Left renal cortex interstitium (tissue), 4 donors: ENCODE results near the gene ITPR3. TPM values are rescaled to one million over a fixed set of nuclear protein-coding genes. Genes with fewer than 3 reads are reported as not detected.

Experiments used
- DNase-seq, 4 donors: peaks; one replicate each; pipeline ENCODE4 v3.0.0-alpha.2; 2013; ENCODE audit warnings: low read depth in 4 of 4, low spot score in 2 of 4, missing footprints in 1 of 4
- polyA plus RNA-seq, 4 donors: library from polyadenylated mRNA; unstranded; fragments of 120-200 nt; gene quantifications; one replicate each; pipeline ENCODE4 v1.2.1, GENCODE V29; 2013; ENCODE audit not compliant: insufficient read length in 4 of 4

Gene ITPR3
- polyA plus RNA-seq, 4 donors = 7.9 to 10.4 (median 8.4) TPM

- DNase-seq = no peak
These were observed 12.5 kb downstream of the ITPR3 start for GRCh38 chr6:33633462-33634158.

GRCh38 chr6:33634161-33634727 is 13.1 kb downstream of the ITPR3 start:
- DNase-seq = no peak

GRCh38 chr6:33634946-33635345 is 13.8 kb downstream of the ITPR3 start:
- no peak for DNase-seq

GRCh38 chr6:33636655-33637054 is 15.5 kb downstream of the ITPR3 start:
- DNase-seq = no peak

GRCh38 chr6:33638556-33638955 is 17.4 kb downstream of the ITPR3 start:
- DNase-seq = no peak

- no peak for DNase-seq
These were observed 18.4 kb downstream of the ITPR3 start for GRCh38 chr6:33639559-33639958.

GRCh38 chr6:33640361-33640760 is 19.2 kb downstream of the ITPR3 start:
- DNase-seq = no peak

- no peak for DNase-seq
These were observed 20.0 kb downstream of the ITPR3 start for GRCh38 chr6:33641144-33641543.

- DNase-seq = no peak
These were observed 20.5 kb downstream of the ITPR3 start for GRCh38 chr6:33641602-33642001.

- DNase-seq = no peak
These were observed 21.8 kb downstream of the ITPR3 start for GRCh38 chr6:33642897-33643296.

GRCh38 chr6:33651403-33651802 is 30.3 kb downstream of the ITPR3 start:
- DNase-seq = no peak

GRCh38 chr6:33652002-33652401 is 30.9 kb downstream of the ITPR3 start:
- no peak for DNase-seq

GRCh38 chr6:33654831-33655554 is 33.9 kb downstream of the ITPR3 start:
- no peak for DNase-seq

- no peak for DNase-seq
These were observed 35.7 kb downstream of the ITPR3 start for GRCh38 chr6:33656844-33657243.

- DNase-seq = no peak
These were observed 38.0 kb downstream of the ITPR3 start for GRCh38 chr6:33658982-33659689.

- DNase-seq = no peak
These were observed 38.9 kb downstream of the ITPR3 start for GRCh38 chr6:33659986-33660385.

GRCh38 chr6:33661106-33661838 is 40.1 kb downstream of the ITPR3 start:
- no peak for DNase-seq

- DNase-seq = no peak
These were observed 41.2 kb downstream of the ITPR3 start for GRCh38 chr6:33662318-33662717.

- DNase-seq = no peak
These were observed 41.9 kb downstream of the ITPR3 start for GRCh38 chr6:33663028-33663427.

GRCh38 chr6:33663727-33664449 is 42.8 kb downstream of the ITPR3 start:
- no peak for DNase-seq
